ENCODE results near the gene CLC.

DNA sequence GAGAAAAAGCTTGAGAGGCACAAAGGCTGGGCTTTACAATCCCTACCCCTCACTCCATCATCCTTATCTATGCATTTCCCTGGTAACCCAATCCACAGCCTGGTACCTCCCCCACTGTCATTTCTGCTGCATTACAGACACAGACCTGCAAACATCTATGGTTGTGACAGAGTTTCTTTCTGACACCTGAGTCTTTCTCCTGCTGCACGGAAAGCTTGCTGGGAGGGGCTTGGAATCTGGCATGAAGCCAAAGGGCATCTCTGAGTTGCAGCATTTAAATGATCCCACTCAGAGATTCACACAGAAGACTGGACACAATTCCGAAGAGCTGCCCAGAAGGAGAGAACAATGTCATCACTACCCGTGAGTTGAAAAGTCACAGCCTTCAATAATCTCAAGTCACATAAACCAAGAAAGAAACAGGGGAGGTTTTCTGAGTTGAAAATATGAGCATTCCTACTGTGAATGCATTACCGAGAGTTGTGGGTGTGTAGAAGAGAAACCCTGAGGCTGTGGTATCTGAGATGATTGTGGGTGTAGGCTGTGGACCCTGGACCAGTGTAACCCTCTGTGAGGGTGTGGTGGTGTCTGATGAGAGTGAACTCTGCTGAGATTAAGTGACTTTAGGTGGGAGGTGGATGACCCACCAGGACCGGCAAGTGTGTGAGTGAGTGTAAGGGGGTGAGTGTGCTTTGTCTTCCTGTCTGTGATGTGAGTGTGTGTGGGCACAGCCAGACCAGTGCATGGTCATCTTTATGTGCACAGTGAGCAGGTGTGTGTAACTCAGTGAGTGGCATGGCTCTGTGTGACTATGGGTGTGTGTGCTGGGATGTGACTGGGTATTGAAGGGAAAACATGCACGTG is 33.4 kb downstream of the CLC start, which contains the start of gene LGALS14:
- no peak for TF ChIP-seq EZH2 (IDR thresholded peaks at IDR 0.05; ENCODE audit: borderline replicate concordance, low read length)
- TF ChIP-seq, protein P1, sequence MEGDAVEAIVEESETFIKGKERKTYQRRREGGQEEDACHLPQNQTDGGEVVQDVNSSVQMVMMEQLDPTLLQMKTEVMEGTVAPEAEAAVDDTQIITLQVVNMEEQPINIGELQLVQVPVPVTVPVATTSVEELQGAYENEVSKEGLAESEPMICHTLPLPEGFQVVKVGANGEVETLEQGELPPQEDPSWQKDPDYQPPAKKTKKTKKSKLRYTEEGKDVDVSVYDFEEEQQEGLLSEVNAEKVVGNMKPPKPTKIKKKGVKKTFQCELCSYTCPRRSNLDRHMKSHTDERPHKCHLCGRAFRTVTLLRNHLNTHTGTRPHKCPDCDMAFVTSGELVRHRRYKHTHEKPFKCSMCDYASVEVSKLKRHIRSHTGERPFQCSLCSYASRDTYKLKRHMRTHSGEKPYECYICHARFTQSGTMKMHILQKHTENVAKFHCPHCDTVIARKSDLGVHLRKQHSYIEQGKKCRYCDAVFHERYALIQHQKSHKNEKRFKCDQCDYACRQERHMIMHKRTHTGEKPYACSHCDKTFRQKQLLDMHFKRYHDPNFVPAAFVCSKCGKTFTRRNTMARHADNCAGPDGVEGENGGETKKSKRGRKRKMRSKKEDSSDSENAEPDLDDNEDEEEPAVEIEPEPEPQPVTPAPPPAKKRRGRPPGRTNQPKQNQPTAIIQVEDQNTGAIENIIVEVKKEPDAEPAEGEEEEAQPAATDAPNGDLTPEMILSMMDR (IDR thresholded peaks at IDR 0.05; ENCODE audit: low read length) = no peak

Data from OCI-LY1 (cell line).